Measurements from ENCODE around the gene ARFIP1.

DNA sequence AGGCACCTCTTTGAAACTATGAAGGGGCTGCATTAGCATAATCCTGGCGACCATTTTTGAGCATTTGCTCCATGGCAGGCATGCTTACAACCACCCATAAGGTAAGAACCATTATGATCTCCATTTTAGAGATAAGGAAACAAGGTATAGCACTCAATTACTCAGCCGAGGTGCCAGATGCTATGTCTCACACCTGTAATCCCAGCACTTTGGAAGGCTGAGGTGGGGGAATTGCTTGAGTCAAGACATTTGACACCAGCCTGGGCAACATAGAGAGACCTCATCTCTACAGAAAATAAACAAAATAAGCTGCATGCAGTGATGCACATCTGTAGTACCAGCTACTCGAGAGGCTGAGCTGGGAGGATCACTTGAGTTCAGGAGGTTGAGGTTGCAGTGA is 43.8 kb upstream of the ARFIP1 start:
- TF ChIP-seq POLR2A (IDR thresholded peaks at IDR 0.05; ENCODE audit: low read length) (no peak), GATA1 (IDR thresholded peaks at IDR 0.05; ENCODE audit: low read depth, low read length) (no peak)

All from erythroblast (primary cell).